SK-N-SH (cell line): ENCODE results near the gene CNBP. TPM values are rescaled to one million over a fixed set of nuclear protein-coding genes. Genes with fewer than 3 reads are reported as not detected.
"Not testable (repeated sequence)": the region's sequence is repeated elsewhere in the genome, so short reads cannot be mapped to it uniquely, and the experiment has no call there.

ENCODE experiments used
- CTCF ChIA-PET: fragments of 300-600, 350-600 bp; formaldehyde crosslinking; extraction: SDS; loops from one replicate; lab custom pipeline; 2021; lab: Yijun Ruan, JAX
- POLR2A ChIA-PET: fragments of 350-600 bp; sonication (Branson Sonifier 250); formaldehyde crosslinking; extraction: SDS; loops from one replicate; lab custom pipeline; 2020; ENCODE audit warnings: antibody characterized with exemption, inconsistent platforms; lab: Yijun Ruan, JAX
- DNase-seq: peaks from one replicate; pipeline ENCODE4 v3.0.0; 2012
- H2AFZ ChIP-seq: fragments of 200-600 bp; sonication (generic); 2 replicates; pipeline ENCODE4 v1.8.1; 2016; ENCODE audit warnings: antibody characterized with exemption, mild to moderate bottlenecking, low read depth
- H3F3A ChIP-seq: fragments of 200-600 bp; sonication (generic); replicated peaks from 2 replicates; pipeline ENCODE3; 2016; ENCODE audit warnings: antibody characterized with exemption, mild to moderate bottlenecking; ENCODE audit not compliant: insufficient read depth
- H3K27ac ChIP-seq, 2 experiments: fragments of 200-500 bp in 1 of 2; fragments of 200-600 bp in 1 of 2; sonication (Bioruptor generic) in 1 of 2; sonication (generic), shearing (Covaris generic) in 1 of 2; 2 replicates each; pipeline versions ENCODE4 v1.5.1 to v1.6.1; 2014 to 2016; ENCODE audit warnings: low read depth in 2 of 2, inconsistent platforms in 1 of 2, low read length in 1 of 2, mild to moderate bottlenecking in 1 of 2, mixed read lengths in 1 of 2
- H3K27me3 ChIP-seq: fragments of 200-600 bp; sonication (generic), shearing (Covaris generic); 2 replicates; pipeline ENCODE4 v1.6.1; 2016; ENCODE audit warnings: mixed run types; ENCODE audit not compliant: insufficient read depth
- H3K36me3 ChIP-seq, 2 experiments: fragments of 200-500 bp in 1 of 2; fragments of 200-600 bp in 1 of 2; sonication (Bioruptor generic) in 1 of 2; sonication (generic) in 1 of 2; replicated peaks in 1 of 2; 2 replicates each; pipeline versions ENCODE3 to v1.5.1; 2014 to 2016; ENCODE audit warnings: low read length in 1 of 2, mild to moderate bottlenecking in 1 of 2; ENCODE audit not compliant: insufficient read depth in 2 of 2, control insufficient read depth in 1 of 2
- H3K4me1 ChIP-seq, 2 experiments: fragments of 200-500 bp in 1 of 2; fragments of 200-600 bp in 1 of 2; sonication (Bioruptor generic) in 1 of 2; sonication (generic), shearing (Covaris generic) in 1 of 2; 2 replicates each; pipeline versions ENCODE4 v1.5.1 to v1.6.1; 2014 to 2016; ENCODE audit warnings: low read depth in 1 of 2, low read length in 1 of 2, mixed run types in 1 of 2; ENCODE audit not compliant: insufficient read depth in 2 of 2, control insufficient read depth in 1 of 2
- H3K4me2 ChIP-seq: fragments of 200-600 bp; sonication (generic), shearing (Covaris generic); 2 replicates; pipeline ENCODE4 v1.6.1; 2017; ENCODE audit warnings: mixed run types
- H3K4me3 ChIP-seq, 2 experiments: fragments of 200-500 bp in 1 of 2; fragments of 200-600 bp in 1 of 2; sonication (Bioruptor generic) in 1 of 2; sonication (generic), shearing (Covaris generic) in 1 of 2; 2 replicates each; pipeline versions ENCODE4 v1.5.1 to v1.8.1; 2014 to 2016; ENCODE audit warnings: low read depth in 2 of 2, inconsistent platforms in 1 of 2, low read length in 1 of 2, mild to moderate bottlenecking in 1 of 2, mixed read lengths in 1 of 2, moderate library complexity in 1 of 2
- H3K79me2 ChIP-seq: fragments of 200-600 bp; sonication (generic); 2 replicates; pipeline ENCODE4 v1.8.1; 2017; ENCODE audit warnings: mild to moderate bottlenecking; ENCODE audit not compliant: insufficient read depth
- H3K9ac ChIP-seq: fragments of 200-600 bp; sonication (generic); 2 replicates; pipeline ENCODE4 v1.6.1; 2017; ENCODE audit warnings: mixed run types
- H3K9me2 ChIP-seq: fragments of 200-600 bp; sonication (generic); 2 replicates; pipeline ENCODE4 v1.6.1; 2017; ENCODE audit warnings: mixed run types
- H3K9me3 ChIP-seq: fragments of 200-600 bp; sonication (generic); 2 replicates; pipeline ENCODE4 v1.6.1; 2017; ENCODE audit warnings: mixed run types, mild to moderate bottlenecking, moderate library complexity
- H4K20me1 ChIP-seq: fragments of 200-600 bp; sonication (generic); 2 replicates; pipeline ENCODE4 v1.6.1; 2017; ENCODE audit warnings: mild to moderate bottlenecking, mixed run types; ENCODE audit not compliant: insufficient read depth
- FOXJ3 ChIP-seq: sonication (generic); formaldehyde crosslinking; IDR thresholded peaks from 2 replicates; pipeline ENCODE4 v1.5.1; 2020; ENCODE audit warnings: mild to moderate bottlenecking, missing genetic modification reagents
- MXI1 ChIP-seq: IDR thresholded peaks from 2 replicates; pipeline ENCODE4 v1.6.1; 2012; ENCODE audit warnings: mild to moderate bottlenecking, low read depth, low read length, improper control_type of control experiment
- NFIC ChIP-seq: IDR thresholded peaks from 2 replicates; pipeline ENCODE4 v1.4.0; 2012; ENCODE audit warnings: borderline replicate concordance
- RCOR1 ChIP-seq: fragments of 150-350 bp; IDR thresholded peaks from 2 replicates; pipeline ENCODE4 v1.6.1; 2017; ENCODE audit warnings: antibody characterized with exemption, low read length
- RFX5 ChIP-seq: IDR thresholded peaks from 2 replicates; pipeline ENCODE4 v1.6.1; 2012; ENCODE audit warnings: mild to moderate bottlenecking, improper control_type of control experiment, low read length
- SIN3A ChIP-seq: IDR thresholded peaks from 2 replicates; pipeline ENCODE4 v1.6.1; 2012; ENCODE audit warnings: low read depth, mild to moderate bottlenecking, low read length, moderate library complexity, borderline replicate concordance
- TAF1 ChIP-seq: IDR thresholded peaks from 2 replicates; pipeline ENCODE4 v1.6.1; 2012; ENCODE audit warnings: low read depth, mild to moderate bottlenecking, low read length, moderate library complexity, borderline replicate concordance
- USF1 ChIP-seq: IDR thresholded peaks from 2 replicates; pipeline ENCODE4 v1.4.0; 2012; ENCODE audit warnings: low read depth, borderline replicate concordance
- WGBS: methylation state at CpG from one replicate; pipeline ENCODE4 v1.1.6; 2017; ENCODE audit warnings: low lambda C conversion rate; 5-methylcytosine and 5-hydroxymethylcytosine counted together
- polyA plus RNA-seq, 3 experiments: library from polyadenylated mRNA; depleted of rRNA; stranded (reverse); fragments of >200 nt; gene quantifications; 2 replicates each; pipeline ENCODE4 v1.2.3, GENCODE V29; 2012
- TF ChIP-seq, protein P1 (sequence below): IDR thresholded peaks from 2 replicates; pipeline ENCODE4 v1.6.1; 2012; ENCODE audit warnings: mild to moderate bottlenecking, low read depth, low read length, moderate library complexity

CNBP gene
- polyA plus RNA-seq, 1 of the 3 experiments (the other 2 are of a cell fraction), result 240 TPM

DNA sequence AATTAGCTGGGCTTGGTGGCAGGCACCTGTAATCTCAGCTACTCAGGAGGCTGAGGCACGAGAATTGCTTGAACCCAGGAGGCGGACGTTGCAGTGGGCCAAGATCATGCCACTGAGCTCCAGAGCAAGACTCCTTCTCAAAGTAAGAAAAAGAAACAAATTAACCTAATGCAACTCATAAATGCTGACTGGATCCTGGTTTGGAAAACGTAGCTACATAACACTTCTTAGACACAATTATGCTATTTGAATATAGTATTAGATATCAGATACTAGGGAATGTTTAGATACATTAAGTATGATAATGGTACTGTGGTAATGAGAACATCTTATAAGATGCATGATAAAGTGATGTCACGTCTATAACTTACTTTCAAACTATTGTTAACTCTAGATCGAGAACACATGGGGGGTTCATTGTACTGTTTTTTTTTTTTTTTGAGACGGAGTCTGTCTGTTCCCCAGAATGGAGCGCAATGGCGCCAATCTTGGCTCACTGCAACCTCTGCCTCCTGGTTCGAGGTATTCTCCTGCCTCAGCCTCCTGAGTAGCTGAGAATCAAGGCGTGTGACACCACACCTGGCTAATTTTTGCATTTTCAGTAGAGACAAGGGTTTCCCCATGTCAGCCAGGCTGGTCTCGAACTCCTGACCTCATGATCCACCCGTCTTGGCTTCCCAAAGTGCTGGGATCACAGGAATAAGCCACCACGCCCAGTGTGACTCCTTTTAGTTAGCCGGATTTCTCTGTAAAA is 16.9 kb downstream of the CNBP start:
- DNase-seq, result no peak
- Histone ChIP-seq H3K9me2 (no peaks in the 10 kb centered on the region), H3K4me3 (no peak overlapping the region), H3F3A (peaks cover 69% of the 10 kb centered on the region), H3K27me3 (no peaks in the 10 kb centered on the region), H3K9me3 (no peaks in the 10 kb centered on the region), H3K36me3 (peaks cover 42 to 57% of the 10 kb centered on the region in 2 experiments), H4K20me1 (peaks cover 10% of the 10 kb centered on the region), H3K79me2 (peaks cover 45% of the 10 kb centered on the region), H2AFZ (no peak overlapping the region), H3K4me2 (no peak overlapping the region), H3K9ac (no peak overlapping the region), H3K4me1 (peaks cover 0 to 11% of the 10 kb centered on the region in 2 experiments; a peak in 1 of 4 replicates), H3K27ac (no peak overlapping the region)
- 96% methylated on average over 15 of the region's 15 CpGs for WGBS
- CTCF ChIA-PET, result interaction anchor here (0.9 to 3.9 kb wide), 3 partner anchors 19 to 196 kb away, joined by 3 to 17 read pairs (median 11); no protein-coding TSS in a partner anchor
- TF ChIP-seq, protein P1, sequence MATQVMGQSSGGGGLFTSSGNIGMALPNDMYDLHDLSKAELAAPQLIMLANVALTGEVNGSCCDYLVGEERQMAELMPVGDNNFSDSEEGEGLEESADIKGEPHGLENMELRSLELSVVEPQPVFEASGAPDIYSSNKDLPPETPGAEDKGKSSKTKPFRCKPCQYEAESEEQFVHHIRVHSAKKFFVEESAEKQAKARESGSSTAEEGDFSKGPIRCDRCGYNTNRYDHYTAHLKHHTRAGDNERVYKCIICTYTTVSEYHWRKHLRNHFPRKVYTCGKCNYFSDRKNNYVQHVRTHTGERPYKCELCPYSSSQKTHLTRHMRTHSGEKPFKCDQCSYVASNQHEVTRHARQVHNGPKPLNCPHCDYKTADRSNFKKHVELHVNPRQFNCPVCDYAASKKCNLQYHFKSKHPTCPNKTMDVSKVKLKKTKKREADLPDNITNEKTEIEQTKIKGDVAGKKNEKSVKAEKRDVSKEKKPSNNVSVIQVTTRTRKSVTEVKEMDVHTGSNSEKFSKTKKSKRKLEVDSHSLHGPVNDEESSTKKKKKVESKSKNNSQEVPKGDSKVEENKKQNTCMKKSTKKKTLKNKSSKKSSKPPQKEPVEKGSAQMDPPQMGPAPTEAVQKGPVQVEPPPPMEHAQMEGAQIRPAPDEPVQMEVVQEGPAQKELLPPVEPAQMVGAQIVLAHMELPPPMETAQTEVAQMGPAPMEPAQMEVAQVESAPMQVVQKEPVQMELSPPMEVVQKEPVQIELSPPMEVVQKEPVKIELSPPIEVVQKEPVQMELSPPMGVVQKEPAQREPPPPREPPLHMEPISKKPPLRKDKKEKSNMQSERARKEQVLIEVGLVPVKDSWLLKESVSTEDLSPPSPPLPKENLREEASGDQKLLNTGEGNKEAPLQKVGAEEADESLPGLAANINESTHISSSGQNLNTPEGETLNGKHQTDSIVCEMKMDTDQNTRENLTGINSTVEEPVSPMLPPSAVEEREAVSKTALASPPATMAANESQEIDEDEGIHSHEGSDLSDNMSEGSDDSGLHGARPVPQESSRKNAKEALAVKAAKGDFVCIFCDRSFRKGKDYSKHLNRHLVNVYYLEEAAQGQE, result no peak
- TF ChIP-seq RFX5 (no peak), TAF1 (no peak), RCOR1 (no peak), NFIC (no peak)
- POLR2A ChIA-PET, result no interaction called here

GRCh38 chr3:129165594-129165993 is 18.1 kb downstream of the CNBP start:
- DNase-seq, H3K27me3 ChIP-seq, H4K20me1 ChIP-seq, POLR2A ChIA-PET, H3K9ac ChIP-seq, H3K27ac ChIP-seq, H2AFZ ChIP-seq, H3K9me2 ChIP-seq, H3K9me3 ChIP-seq, H3K4me3 ChIP-seq, H3K4me2 ChIP-seq: not testable (repeated sequence)
- CTCF ChIA-PET, result interaction anchor here (2.3 to 3.9 kb wide), 2 partner anchors 80 to 195 kb away, joined by 11 to 17 read pairs; no protein-coding TSS in a partner anchor
- Histone ChIP-seq H3F3A (peaks cover 66% of the 10 kb centered on the region), H3K79me2 (peaks cover 35% of the 10 kb centered on the region), H3K4me1 (peaks cover 0 to 11% of the 10 kb centered on the region in 2 experiments; a peak in 1 of 4 replicates), H3K36me3 (peaks cover 31 to 45% of the 10 kb centered on the region in 2 experiments)
- 90% methylated on average over 8 of the region's 8 CpGs for WGBS

GRCh38 chr3:129164500-129164899 is 19.2 kb downstream of the CNBP start:
- Histone ChIP-seq H4K20me1 (no peaks in the 10 kb centered on the region), H3K4me3 (no peak overlapping the region), H3K4me1 (peaks cover 0 to 13% of the 10 kb centered on the region in 2 experiments; a peak in 2 of 4 replicates), H3K9me2 (no peaks in the 10 kb centered on the region), H3K9me3 (no peaks in the 10 kb centered on the region), H3K27ac (no peak overlapping the region), H3K4me2 (no peak overlapping the region), H3K27me3 (no peaks in the 10 kb centered on the region), H3K79me2 (peaks cover 36% of the 10 kb centered on the region), H2AFZ (no peak overlapping the region), H3K9ac (no peak overlapping the region), H3K36me3 (peaks cover 20 to 34% of the 10 kb centered on the region in 2 experiments), H3F3A (peaks cover 66% of the 10 kb centered on the region)
- ChIA-PET POLR2A (no interaction called here), CTCF (interaction anchor here (4.0 kb wide), 1 partner anchor 194 kb away, joined by 28 read pairs; no protein-coding TSS in a partner anchor)
- DNase-seq, result no peak
- WGBS, result 95% methylated on average over 7 of the region's 7 CpGs
- TF ChIP-seq SIN3A (no peak), RFX5 (no peak), FOXJ3 (CRISPR knock-in tag) (no peak), NFIC (no peak), MXI1 (no peak), USF1 (no peak)
